GM12874 (cell line): ENCODE results near the gene SLAMF9.

ENCODE experiments used
- CTCF ChIP-seq: IDR thresholded peaks from 2 replicates; pipeline ENCODE4 v1.5.1; 2011; ENCODE audit warnings: low read depth, mild to moderate bottlenecking, control low read depth, low read length, moderate library complexity; ENCODE audit not compliant: insufficient read depth

The SLAMF9 gene

GRCh38 chr1:159932296-159933285 is 21.4 kb downstream of the SLAMF9 start:
- no peak for TF ChIP-seq CTCF

GRCh38 chr1:159931795-159932173 is 22.3 kb downstream of the SLAMF9 start:
- TF ChIP-seq CTCF: no peak

- no peak for TF ChIP-seq CTCF
Observed at GRCh38 chr1:159931101-159931794, 22.8 kb downstream of the SLAMF9 start.

- no peak for TF ChIP-seq CTCF
Observed at GRCh38 chr1:159930634-159931033, 23.4 kb downstream of the SLAMF9 start.

GRCh38 chr1:159930216-159930615 is 23.8 kb downstream of the SLAMF9 start:
- TF ChIP-seq CTCF: no peak

GRCh38 chr1:159929155-159930051 is 24.6 kb downstream of the SLAMF9 start:
- no peak for TF ChIP-seq CTCF
